Gastroesophageal sphincter (tissue), 4 donors: Measurements from ENCODE around the gene MYRIP. TPM values are rescaled to one million over a fixed set of nuclear protein-coding genes. Genes with fewer than 3 reads are reported as not detected.
A peak's percentile ranks its signal among the peaks of the same experiment; 100 is the strongest.

ENCODE experiments used
- ATAC-seq: fragments of 150-250 bp; one replicate; pipeline ENCODE4 v1.9.1; 2016; ENCODE audit warnings: mild to moderate bottlenecking, moderate library complexity
- H3K27ac ChIP-seq, 4 donors: fragments of 200-600 bp; sonication (generic) in 3 of 4; 1 replicate in 3 of 4; 2 replicates in 1 of 4; pipeline ENCODE4 v1.5.1; 2016 to 2019
- H3K27me3 ChIP-seq: fragments of 200-600 bp; sonication (generic); one replicate; pipeline ENCODE4 v1.5.1; 2019
- H3K36me3 ChIP-seq, 2 donors: fragments of 200-600 bp; sonication (generic); one replicate each; pipeline ENCODE4 v1.5.1; 2019; ENCODE audit warnings: control low read depth in 1 of 2
- H3K4me1 ChIP-seq, 3 donors: fragments of 200-600 bp; sonication (generic); 1 replicate in 2 of 3; 2 replicates in 1 of 3; pipeline ENCODE4 v1.5.1; 2016 to 2019; ENCODE audit warnings: control low read depth in 2 of 3
- H3K4me3 ChIP-seq, 2 donors: fragments of 200-600 bp; sonication (generic); one replicate each; pipeline ENCODE4 v1.5.1; 2019; ENCODE audit warnings: mild to moderate bottlenecking in 1 of 2, moderate library complexity in 1 of 2
- H3K9me3 ChIP-seq, 3 donors: fragments of 200-600 bp; sonication (generic); one replicate each; pipeline ENCODE4 v1.5.1; 2017 to 2019; ENCODE audit warnings: control low read depth in 2 of 3
- CTCF ChIP-seq, 4 experiments: fragments of 200-600 bp in 2 of 4; fragments of 450-650 bp in 2 of 4; sonication (generic) in 1 of 4; IDR thresholded peaks; one replicate each; pipeline ENCODE4 v1.5.1; 2017 to 2019; ENCODE audit warnings: antibody characterized with exemption in 4 of 4, mild to moderate bottlenecking in 2 of 4, moderate library complexity in 2 of 4
- EP300 ChIP-seq: sonication (generic); formaldehyde crosslinking; IDR thresholded peaks from one replicate; pipeline ENCODE4 v1.6.1; 2017; ENCODE audit warnings: antibody characterized with exemption, mild to moderate bottlenecking
- POLR2A ChIP-seq, 2 donors: fragments of 450-650 bp; IDR thresholded peaks; one replicate each; pipeline ENCODE4 v1.6.1; 2017; ENCODE audit warnings: antibody characterized with exemption in 2 of 2, mild to moderate bottlenecking in 2 of 2, moderate library complexity in 1 of 2
- POLR2AphosphoS5 ChIP-seq: sonication (generic); formaldehyde crosslinking; IDR thresholded peaks from one replicate; pipeline ENCODE4 v1.6.1; 2017; ENCODE audit warnings: antibody characterized with exemption
- WGBS, 2 donors: methylation state at CpG; one replicate each; pipeline ENCODE4 v1.1.5; 2018; ENCODE audit warnings: low coverage in 1 of 2; 5-methylcytosine and 5-hydroxymethylcytosine counted together
- total RNA-seq, 4 donors: library from RNA; depleted of rRNA; stranded (reverse); fragments of >200 nt; gene quantifications; one replicate each; pipeline ENCODE4 v1.1.0, GENCODE V29; 2016

MYRIP gene
- total RNA-seq, 4 donors from 2014 or later: 3.7 to 6.4 (median 5.0) TPM

DNA sequence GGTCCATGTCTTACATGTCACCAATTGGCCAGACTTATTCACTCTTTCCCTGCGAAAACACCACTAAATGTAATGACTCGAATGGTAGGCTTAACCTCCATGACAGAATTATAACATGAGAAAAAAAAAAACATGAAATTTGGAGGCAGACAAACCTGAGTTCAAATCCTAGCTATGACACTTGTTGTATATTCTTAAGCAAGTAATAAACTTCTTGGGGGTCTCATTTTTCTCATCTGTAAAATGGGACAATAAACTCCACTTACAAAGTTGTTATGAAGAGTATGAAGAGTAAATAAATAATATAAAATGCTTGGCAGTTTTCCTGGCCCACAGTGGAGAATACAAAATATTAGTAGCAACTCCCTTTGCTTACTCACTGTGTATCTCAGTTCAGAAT, 488.7 kb downstream of the MYRIP start:
- no peak for ATAC-seq

DNA sequence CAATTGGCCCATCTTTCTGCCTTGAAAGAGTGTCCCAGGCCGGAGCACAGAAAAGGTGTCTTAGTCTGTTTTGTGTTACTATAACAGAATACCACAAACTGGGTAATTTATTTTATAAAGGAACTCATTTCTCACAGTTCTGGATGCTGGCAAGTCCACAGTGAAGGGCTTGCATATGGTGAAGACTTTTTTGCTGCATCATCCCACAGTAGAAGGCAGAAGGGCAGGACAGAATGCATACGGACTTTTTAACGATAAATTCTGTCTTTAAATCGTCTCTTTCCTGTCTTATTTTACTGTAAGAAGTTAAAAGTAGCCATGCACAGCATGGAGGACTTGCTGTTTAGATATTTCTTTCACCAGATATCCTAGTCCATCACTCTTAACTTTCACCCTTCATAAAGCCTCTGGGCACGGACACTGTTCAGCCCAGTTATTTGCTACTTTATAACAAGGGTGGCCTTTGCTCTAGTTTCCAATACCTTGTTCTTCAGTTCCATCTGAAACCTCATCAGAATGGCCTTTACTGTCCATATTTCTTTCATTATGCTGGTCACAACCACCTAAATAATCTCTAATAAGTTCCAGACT, 489.8 kb downstream of the MYRIP start:
- TF ChIP-seq POLR2A (IDR thresholded peaks at IDR 0.05): no peak
- no peak for TF ChIP-seq CTCF (IDR thresholded peaks at IDR 0.05)
- no peak for TF ChIP-seq EP300
- TF ChIP-seq POLR2AphosphoS5: no peak

More for the DNA sequence above, 488.7 kb downstream of the MYRIP start:
- no peak overlapping the region for H3K4me3 ChIP-seq
- TF ChIP-seq CTCF (IDR thresholded peaks at IDR 0.05): no peak
- no peak for TF ChIP-seq EP300
- no peak for TF ChIP-seq POLR2A (IDR thresholded peaks at IDR 0.05)
- no peak for TF ChIP-seq POLR2AphosphoS5
- H3K27me3 ChIP-seq: no peaks in the 10 kb centered on the region
- H3K27ac ChIP-seq: no peak overlapping the region
- H3K36me3 ChIP-seq: peaks cover 0 to 38% of the 10 kb centered on the region in 2 donors
- H3K9me3 ChIP-seq: no peaks in the 10 kb centered on the region
- H3K4me1 ChIP-seq: peaks cover 0 to 9% (median 6%) of the 10 kb centered on the region in 3 donors
- 69 to 81% methylated on average over 2 of the region's 2 CpGs for WGBS, 2 donors

GRCh38 chr3:40299721-40300335, 490.4 kb downstream of the MYRIP start:
- no peak for TF ChIP-seq CTCF (IDR thresholded peaks at IDR 0.05)
- TF ChIP-seq POLR2A (IDR thresholded peaks at IDR 0.05): no peak
- TF ChIP-seq EP300: no peak
- TF ChIP-seq POLR2AphosphoS5: no peak
- Histone ChIP-seq H3K9me3 (no peaks in the 10 kb centered on the region), H3K36me3 (peaks cover 0 to 31% of the 10 kb centered on the region in 2 donors), H3K4me1 (peaks cover 0 to 15% (median 6%) of the 10 kb centered on the region in 3 donors), H3K27ac (no peak overlapping the region), H3K27me3 (no peaks in the 10 kb centered on the region), H3K4me3 (no peak overlapping the region)
- 70 to 91% methylated on average over 3 of the region's 3 CpGs for WGBS, 2 donors
- peak; percentile 77 for ATAC-seq

More for the DNA sequence above, 489.8 kb downstream of the MYRIP start:
- 86 to 90% methylated on average over 5 of the region's 5 CpGs for WGBS, 2 donors
- peaks cover 0 to 15% (median 6%) of the 10 kb centered on the region in 3 donors for H3K4me1 ChIP-seq
- no peaks in the 10 kb centered on the region for H3K27me3 ChIP-seq
- H3K27ac ChIP-seq: no peak overlapping the region
- no peak for ATAC-seq
- no peaks in the 10 kb centered on the region for H3K9me3 ChIP-seq
- peaks cover 0 to 37% of the 10 kb centered on the region in 2 donors for H3K36me3 ChIP-seq
- H3K4me3 ChIP-seq: no peak overlapping the region

DNA sequence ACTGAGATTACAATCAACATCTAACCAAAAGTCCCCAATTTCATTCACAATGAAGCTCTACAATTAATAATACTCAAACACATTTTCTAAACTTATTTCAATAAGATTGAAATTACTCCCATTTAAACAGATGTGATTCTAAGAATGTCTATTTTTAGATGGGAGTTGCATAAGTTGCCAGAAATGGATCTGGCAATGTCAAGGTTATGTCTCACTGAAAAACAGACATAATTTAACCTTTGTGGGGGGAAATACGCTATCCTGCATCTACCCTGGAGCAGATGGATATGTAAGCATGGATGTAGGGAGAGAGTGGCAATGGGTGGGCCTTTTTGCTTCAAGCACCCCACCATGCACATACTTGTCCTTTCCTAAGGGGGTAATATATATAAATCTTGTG, 493.4 kb downstream of the MYRIP start:
- Histone ChIP-seq H3K27ac (no peak overlapping the region), H3K36me3 (peaks cover 0 to 27% of the 10 kb centered on the region in 2 donors), H3K4me3 (no peak overlapping the region), H3K4me1 (peaks cover 0 to 15% (median 6%) of the 10 kb centered on the region in 3 donors), H3K9me3 (no peaks in the 10 kb centered on the region), H3K27me3 (no peaks in the 10 kb centered on the region)
- ATAC-seq: no peak
- TF ChIP-seq CTCF (IDR thresholded peaks at IDR 0.05) (no peak), POLR2AphosphoS5 (no peak), EP300 (no peak), POLR2A (IDR thresholded peaks at IDR 0.05) (no peak)
- 18 to 25% methylated on average over 1 of the region's 1 CpG for WGBS, 2 donors

DNA sequence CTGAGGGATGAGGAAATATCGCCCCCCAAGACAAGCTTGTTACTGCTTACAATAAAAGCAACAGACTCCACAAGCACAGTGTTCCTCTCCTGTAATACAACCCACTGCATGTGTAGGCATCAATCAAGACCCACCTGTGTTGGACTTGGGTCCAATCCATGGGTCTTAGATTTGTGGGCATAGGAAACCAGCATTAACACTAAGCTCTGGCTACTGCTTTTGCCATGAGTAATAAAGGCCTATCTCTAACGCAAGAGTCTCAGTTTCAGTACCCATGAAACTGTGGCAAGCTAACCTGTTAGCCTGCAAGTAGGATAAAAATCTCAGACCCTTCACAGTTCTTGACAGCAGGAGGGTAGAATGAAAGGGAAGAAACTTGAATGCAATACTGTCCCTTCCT, 494.9 kb downstream of the MYRIP start:
- 100% methylated on average over 1 of the region's 2 CpGs; no CpG with 5 or more reads in 1 of the 2 donors for WGBS, 2 donors
- Histone ChIP-seq H3K9me3 (no peaks in the 10 kb centered on the region), H3K27me3 (no peaks in the 10 kb centered on the region), H3K36me3 (peaks cover 0 to 17% of the 10 kb centered on the region in 2 donors), H3K4me1 (peaks cover 3 to 26% (median 6%) of the 10 kb centered on the region in 3 donors), H3K27ac (no peak overlapping the region), H3K4me3 (no peak overlapping the region)
- TF ChIP-seq CTCF (IDR thresholded peaks at IDR 0.05): no peak
- no peak for TF ChIP-seq POLR2A (IDR thresholded peaks at IDR 0.05)
- TF ChIP-seq POLR2AphosphoS5: no peak
- TF ChIP-seq EP300: no peak
- no peak for ATAC-seq
